ENCODE data around the gene SLC6A11.

SLC6A11 gene

GRCh38 chr3:10974746-10975375, 158.8 kb downstream of the SLC6A11 start:
- no peak for DNase-seq (ENCODE audit: extremely low read depth in 1 of 2, low read depth in 1 of 2)

GRCh38 chr3:10975695-10976234, 159.7 kb downstream of the SLC6A11 start:
- no peak for DNase-seq (ENCODE audit: extremely low read depth in 1 of 2, low read depth in 1 of 2)

GRCh38 chr3:10976770-10977169, 160.7 kb downstream of the SLC6A11 start:
- no peak for DNase-seq (ENCODE audit: extremely low read depth in 1 of 2, low read depth in 1 of 2)

GRCh38 chr3:10977892-10978510, 162.0 kb downstream of the SLC6A11 start:
- DNase-seq (ENCODE audit: extremely low read depth in 1 of 2, low read depth in 1 of 2): no peak

GRCh38 chr3:10978956-10979355, 162.9 kb downstream of the SLC6A11 start:
- DNase-seq (ENCODE audit: extremely low read depth in 1 of 2, low read depth in 1 of 2): no peak

GRCh38 chr3:10980312-10980711, 164.3 kb downstream of the SLC6A11 start:
- no peak for DNase-seq (ENCODE audit: extremely low read depth in 1 of 2, low read depth in 1 of 2)

- DNase-seq (ENCODE audit: extremely low read depth in 1 of 2, low read depth in 1 of 2): no peak
These were observed 165.0 kb downstream of the SLC6A11 start for GRCh38 chr3:10981031-10981430.

GRCh38 chr3:10981961-10982360, 165.9 kb downstream of the SLC6A11 start:
- DNase-seq (ENCODE audit: extremely low read depth in 1 of 2, low read depth in 1 of 2): no peak

GRCh38 chr3:10982782-10983181, 166.8 kb downstream of the SLC6A11 start:
- no peak for DNase-seq (ENCODE audit: extremely low read depth in 1 of 2, low read depth in 1 of 2)

- DNase-seq (ENCODE audit: extremely low read depth in 1 of 2, low read depth in 1 of 2): no peak
These were observed 167.3 kb downstream of the SLC6A11 start for GRCh38 chr3:10983219-10983916.

- no peak for DNase-seq (ENCODE audit: extremely low read depth in 1 of 2, low read depth in 1 of 2)
These were observed 168.4 kb downstream of the SLC6A11 start for GRCh38 chr3:10984371-10984896.

- DNase-seq (ENCODE audit: extremely low read depth in 1 of 2, low read depth in 1 of 2): no peak
These were observed 169.2 kb downstream of the SLC6A11 start for GRCh38 chr3:10985181-10985580.

GRCh38 chr3:10986592-10986991, 170.6 kb downstream of the SLC6A11 start:
- no peak for DNase-seq (ENCODE audit: extremely low read depth in 1 of 2, low read depth in 1 of 2)

- no peak for DNase-seq (ENCODE audit: extremely low read depth in 1 of 2, low read depth in 1 of 2)
These were observed 172.1 kb downstream of the SLC6A11 start for GRCh38 chr3:10988001-10988665.

GRCh38 chr3:10988991-10989484, 173.0 kb downstream of the SLC6A11 start:
- DNase-seq (ENCODE audit: extremely low read depth in 1 of 2, low read depth in 1 of 2): no peak

All from stimulated activated CD8-positive, alpha-beta memory T cell treated with anti-CD3 and anti-CD28 coated beads, Interleukin-7, amount 100 ng/mL, for 48 hours (primary cell).